RPMI7951 (cell line): Measurements from ENCODE around the gene NUMBL. TPM values are rescaled to one million over a fixed set of nuclear protein-coding genes. Genes with fewer than 3 reads are reported as not detected.
"Not testable (repeated sequence)": the region's sequence is repeated elsewhere in the genome, so short reads cannot be mapped to it uniquely, and the experiment has no call there.

ENCODE experiments used
- DNase-seq: peaks from one replicate; pipeline ENCODE4 v3.0.0-alpha.2; 2012; ENCODE audit warnings: low read depth
- total RNA-seq: library from RNA; depleted of rRNA; stranded (reverse); fragments of >200 nt; shearing (Covaris generic); gene quantifications from 2 replicates; pipeline ENCODE4 v1.2.3, GENCODE V29; 2014; rRNA removed

The NUMBL gene
- total RNA-seq, 1 experiment from 2014 or later: 11.8 TPM

DNA sequence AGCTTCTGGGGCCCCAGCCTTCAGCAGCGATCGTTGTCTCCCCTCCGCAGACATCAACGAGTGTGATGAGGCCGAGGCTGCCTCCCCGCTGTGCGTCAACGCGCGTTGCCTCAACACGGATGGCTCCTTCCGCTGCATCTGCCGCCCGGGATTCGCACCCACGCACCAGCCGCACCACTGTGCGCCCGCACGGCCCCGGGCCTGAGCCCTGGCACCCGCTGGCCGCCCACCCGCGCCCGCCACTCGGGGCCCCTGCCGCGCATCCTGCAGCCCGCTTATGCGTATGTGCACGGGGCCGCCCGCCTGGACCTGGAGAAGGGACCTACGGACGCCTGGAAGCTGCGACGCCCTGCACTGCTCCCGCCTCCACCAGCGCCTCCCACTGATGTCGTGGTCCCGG is 61.1 kb downstream of the NUMBL start:
- DNase-seq: no peak

GRCh38 chr19:40627486-40628279 is 62.8 kb downstream of the NUMBL start:
- DNase-seq: no peak

DNA sequence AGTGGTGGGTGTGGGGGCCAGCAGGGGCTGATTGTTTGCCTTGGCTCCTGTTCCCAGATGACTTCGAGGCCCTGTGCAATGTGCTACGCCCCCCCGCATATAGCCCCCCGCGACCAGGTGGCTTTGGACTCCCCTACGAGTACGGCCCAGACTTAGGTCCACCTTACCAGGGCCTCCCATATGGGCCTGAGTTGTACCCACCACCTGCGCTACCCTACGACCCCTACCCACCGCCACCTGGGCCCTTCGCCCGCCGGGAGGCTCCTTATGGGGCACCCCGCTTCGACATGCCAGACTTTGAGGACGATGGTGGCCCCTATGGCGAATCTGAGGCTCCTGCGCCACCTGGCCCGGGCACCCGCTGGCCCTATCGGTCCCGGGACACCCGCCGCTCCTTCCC is 63.5 kb downstream of the NUMBL start:
- no peak for DNase-seq

DNA sequence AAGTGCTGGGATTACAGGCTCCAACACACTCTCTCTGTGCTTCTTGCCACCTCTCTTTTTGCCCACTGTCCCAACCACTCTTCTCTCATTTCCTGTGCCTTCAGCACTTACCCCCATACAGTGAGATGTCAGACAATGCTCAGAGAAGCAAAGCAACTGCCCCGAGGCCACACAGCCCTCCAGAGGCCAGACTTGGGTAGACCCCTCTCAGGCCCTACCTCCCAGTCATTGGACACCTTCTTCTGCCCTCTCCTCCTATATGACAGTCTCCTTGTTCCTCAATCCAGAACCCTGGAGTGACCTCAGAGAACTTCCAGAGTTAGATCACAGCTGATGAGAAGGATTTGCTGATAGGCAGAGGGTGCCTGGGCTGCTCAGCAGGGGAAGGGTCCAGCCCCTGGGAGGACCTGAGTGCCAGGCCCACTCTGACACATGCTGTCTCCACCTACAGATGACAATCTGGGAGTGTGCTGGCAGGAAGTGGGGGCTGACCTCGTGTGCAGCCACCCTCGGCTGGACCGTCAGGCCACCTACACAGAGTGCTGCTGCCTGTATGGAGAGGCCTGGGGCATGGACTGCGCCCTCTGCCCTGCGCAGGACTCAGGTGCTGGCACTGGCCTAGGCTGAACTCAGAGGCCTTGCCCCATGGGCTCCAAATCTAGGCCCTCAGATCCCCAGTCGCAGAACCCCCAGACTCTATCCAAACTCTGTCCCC is 64.9 kb downstream of the NUMBL start:
- DNase-seq: no peak

GRCh38 chr19:40624369-40625153 is 65.9 kb downstream of the NUMBL start:
- not testable (repeated sequence) for DNase-seq

GRCh38 chr19:40623403-40624251 is 66.8 kb downstream of the NUMBL start:
- DNase-seq: no peak

DNA sequence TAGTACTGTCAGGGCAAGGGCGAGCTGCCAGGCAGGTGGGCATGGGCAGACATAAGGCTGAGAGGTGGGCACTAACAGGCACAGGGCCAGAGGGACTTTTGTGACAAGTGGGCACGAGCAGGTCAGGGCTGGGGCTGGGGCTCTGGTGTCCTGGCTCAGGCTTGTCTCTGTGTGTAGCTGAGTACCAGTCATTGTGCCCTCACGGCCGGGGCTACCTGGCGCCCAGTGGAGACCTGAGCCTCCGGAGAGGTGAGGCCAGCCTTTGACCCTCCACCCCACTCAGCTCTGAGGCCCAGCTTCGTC is 67.7 kb downstream of the NUMBL start:
- DNase-seq: no peak

GRCh38 chr19:40621966-40622772 is 68.3 kb downstream of the NUMBL start:
- no peak for DNase-seq

DNA sequence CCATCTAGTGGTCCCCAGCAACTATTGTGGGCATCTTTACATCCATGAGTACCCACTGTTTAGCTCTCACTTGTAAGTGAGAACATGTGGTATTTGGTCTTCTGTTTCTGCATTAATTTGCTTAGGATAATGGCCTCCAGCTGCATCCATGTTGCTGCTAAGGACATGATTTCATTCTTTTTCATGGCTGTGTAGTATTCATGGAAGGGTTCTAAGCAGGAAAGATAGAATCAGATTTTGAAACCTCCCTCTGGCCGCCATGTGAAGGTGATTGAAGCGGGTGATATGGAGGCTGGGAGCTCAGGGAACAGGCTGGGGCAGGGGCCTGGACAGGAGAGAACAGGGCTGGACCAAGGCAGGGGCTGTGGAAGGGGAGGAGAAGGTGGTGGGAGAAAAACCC is 69.2 kb downstream of the NUMBL start:
- DNase-seq: no peak

GRCh38 chr19:40620161-40620485 is 70.3 kb downstream of the NUMBL start:
- DNase-seq: no peak

- DNase-seq: no peak
Observed at GRCh38 chr19:40619333-40620160, 70.9 kb downstream of the NUMBL start.

GRCh38 chr19:40617961-40618360 is 72.5 kb downstream of the NUMBL start:
- no peak for DNase-seq

DNA sequence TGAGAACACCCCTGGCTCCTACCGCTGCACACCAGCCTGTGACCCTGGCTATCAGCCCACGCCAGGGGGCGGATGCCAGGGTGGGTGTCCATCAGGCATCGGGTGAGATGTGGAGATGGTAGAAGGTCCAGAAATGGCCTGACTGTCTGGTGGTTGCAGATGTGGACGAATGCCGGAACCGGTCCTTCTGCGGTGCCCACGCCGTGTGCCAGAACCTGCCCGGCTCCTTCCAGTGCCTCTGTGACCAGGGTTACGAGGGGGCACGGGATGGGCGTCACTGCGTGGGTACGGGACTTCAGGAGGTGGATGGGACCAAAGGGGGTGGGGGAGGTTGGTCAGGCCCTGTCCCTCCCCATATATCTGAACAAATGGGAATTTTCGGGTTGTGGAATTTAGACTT is 73.5 kb downstream of the NUMBL start:
- DNase-seq: no peak

DNA sequence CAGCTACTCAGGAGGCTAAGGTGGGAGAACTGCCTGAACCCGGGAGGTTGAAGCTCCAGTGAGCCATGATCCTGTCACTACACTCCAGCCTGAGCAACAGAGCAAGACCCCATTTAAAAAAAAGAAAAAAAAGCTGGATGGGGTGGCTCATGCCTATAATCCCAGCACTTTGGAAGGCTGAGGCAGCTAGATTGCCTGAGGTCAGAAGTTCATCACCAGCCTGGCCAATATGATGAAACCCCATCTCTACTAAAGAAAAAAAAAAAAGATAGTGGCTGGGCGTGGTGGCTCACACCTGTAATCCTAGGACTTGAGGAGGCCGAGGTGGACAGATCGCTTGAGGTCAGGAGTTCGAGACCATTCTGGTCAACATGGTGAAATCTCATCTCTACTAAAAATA is 74.3 kb downstream of the NUMBL start:
- no peak for DNase-seq

Other genes with a start within 250 kb of the NUMBL start
- 29.4 and 32.3 TPM in 2 replicates for gene SERTAD3, start 246.3 kb downstream of the NUMBL start, total RNA-seq
- 77.4 and 101 TPM in 2 replicates for gene BLVRB, start 224.9 kb downstream of the NUMBL start, total RNA-seq
- gene SPTBN4, start 223.7 kb downstream of the NUMBL start, total RNA-seq: 0.84 and 2.9 TPM in 2 replicates
- 31.0 and 33.3 TPM in 2 replicates for gene SHKBP1, start 113.8 kb downstream of the NUMBL start, total RNA-seq
- gene LTBP4, start 89.3 kb downstream of the NUMBL start, total RNA-seq: 21.5 and 22.0 TPM in 2 replicates
- 18.9 and 23.6 TPM in 2 replicates for gene COQ8B, start 26.2 kb upstream of the NUMBL start, total RNA-seq
- 3.9 and 4.1 TPM in 2 replicates for gene ITPKC, start 26.5 kb upstream of the NUMBL start, total RNA-seq
- gene ACTMAP, start 59.8 kb upstream of the NUMBL start, total RNA-seq: 1.3 and 1.5 TPM in 2 replicates
- 86.5 and 102 TPM in 2 replicates for gene SNRPA, start 60.6 kb upstream of the NUMBL start, total RNA-seq
- 8.9 and 12.6 TPM in 2 replicates for gene MIA, start 84.9 kb upstream of the NUMBL start, total RNA-seq
- gene RAB4B, start 87.6 kb upstream of the NUMBL start, total RNA-seq: 19.6 and 23.0 TPM in 2 replicates
- gene EGLN2, start 108.5 kb upstream of the NUMBL start, total RNA-seq: 55.3 and 64.7 TPM in 2 replicates
- gene CYP2A6, start 159.8 kb upstream of the NUMBL start, total RNA-seq: not detected in 2 replicates
- gene CYP2A7, start 191.6 kb upstream of the NUMBL start, total RNA-seq: not detected in 2 replicates